Adipocyte (in vitro differentiated cells): ENCODE results near the gene MIPOL1.
"Not testable (repeated sequence)": the region's sequence is repeated elsewhere in the genome, so short reads cannot be mapped to it uniquely, and the experiment has no call there.

Experiments used
- DNase-seq: peaks from one replicate; pipeline ENCODE4 v3.0.0-alpha.2; 2015; ENCODE audit warnings: low read depth
- H3K27me3 ChIP-seq: replicated peaks from 2 replicates; pipeline ENCODE4 v1.7.0; 2013; ENCODE audit warnings: mild to moderate bottlenecking, low read length, moderate library complexity; ENCODE audit not compliant: control insufficient read depth, insufficient read depth
- H3K36me3 ChIP-seq: 2 replicates; pipeline ENCODE4 v1.7.0; 2013; ENCODE audit warnings: low read length, mild to moderate bottlenecking, moderate library complexity; ENCODE audit not compliant: control insufficient read depth, insufficient read depth, severe bottlenecking
- H3K4me1 ChIP-seq: 2 replicates; pipeline ENCODE4 v1.7.0; 2013; ENCODE audit warnings: mild to moderate bottlenecking, low read length, moderate library complexity; ENCODE audit not compliant: control insufficient read depth, insufficient read depth
- H3K4me3 ChIP-seq: 2 replicates; pipeline ENCODE4 v1.7.0; 2013; ENCODE audit warnings: mild to moderate bottlenecking, low read length, moderate library complexity
- H3K9ac ChIP-seq: 2 replicates; pipeline ENCODE4 v1.7.0; 2013; ENCODE audit warnings: mild to moderate bottlenecking, low read length, moderate library complexity
- H3K9me3 ChIP-seq: 2 replicates; pipeline ENCODE4 v1.7.0; 2013; ENCODE audit warnings: mild to moderate bottlenecking, low read length, moderate library complexity; ENCODE audit not compliant: control insufficient read depth

The MIPOL1 gene

GRCh38 chr14:37555596-37555995 is 357.9 kb downstream of the MIPOL1 start:
- H3K4me3 ChIP-seq, H3K36me3 ChIP-seq, H3K9me3 ChIP-seq: not testable (repeated sequence)

DNA sequence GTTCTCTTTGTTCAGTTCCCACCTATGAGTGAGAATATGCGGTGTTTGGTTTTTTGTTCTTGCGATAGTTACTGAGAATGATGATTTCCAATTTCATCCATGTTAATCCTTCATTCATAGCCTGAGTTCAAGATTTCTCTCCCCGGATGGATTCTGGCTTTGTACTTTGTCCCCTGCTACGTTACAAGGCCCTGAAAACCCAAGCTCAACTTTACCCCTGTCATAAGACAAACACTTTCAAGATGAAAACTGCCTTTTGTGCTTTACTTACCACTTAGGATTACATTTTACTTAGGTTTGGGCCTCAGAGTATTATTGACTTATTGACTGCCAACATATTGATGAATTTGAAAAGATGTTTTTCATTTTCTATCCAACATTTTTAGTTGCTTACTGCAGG is 361.0 kb downstream of the MIPOL1 start:
- Histone ChIP-seq H3K9ac (no peak overlapping the region), H3K9me3 (no peaks in the 10 kb centered on the region)

More at GRCh38 chr14:37555596-37555995, 357.9 kb downstream of the MIPOL1 start:
- not testable (repeated sequence) for H3K9ac ChIP-seq, H3K4me1 ChIP-seq, H3K27me3 ChIP-seq, DNase-seq

GRCh38 chr14:37559386-37559785 is 361.6 kb downstream of the MIPOL1 start:
- no peak overlapping the region for H3K9ac ChIP-seq
- H3K36me3 ChIP-seq = no peaks in the 10 kb centered on the region
- no peaks in the 10 kb centered on the region for H3K9me3 ChIP-seq
- H3K4me1 ChIP-seq = peaks cover 5% of the 10 kb centered on the region
- H3K27me3 ChIP-seq = no peaks in the 10 kb centered on the region
- no peak for DNase-seq
- no peak overlapping the region for H3K4me3 ChIP-seq

More for the DNA sequence above, 361.0 kb downstream of the MIPOL1 start:
- Histone ChIP-seq H3K4me1 (peaks cover 5% of the 10 kb centered on the region), H3K36me3 (no peaks in the 10 kb centered on the region), H3K27me3 (no peaks in the 10 kb centered on the region), H3K4me3 (no peak overlapping the region)
- no peak for DNase-seq

DNA sequence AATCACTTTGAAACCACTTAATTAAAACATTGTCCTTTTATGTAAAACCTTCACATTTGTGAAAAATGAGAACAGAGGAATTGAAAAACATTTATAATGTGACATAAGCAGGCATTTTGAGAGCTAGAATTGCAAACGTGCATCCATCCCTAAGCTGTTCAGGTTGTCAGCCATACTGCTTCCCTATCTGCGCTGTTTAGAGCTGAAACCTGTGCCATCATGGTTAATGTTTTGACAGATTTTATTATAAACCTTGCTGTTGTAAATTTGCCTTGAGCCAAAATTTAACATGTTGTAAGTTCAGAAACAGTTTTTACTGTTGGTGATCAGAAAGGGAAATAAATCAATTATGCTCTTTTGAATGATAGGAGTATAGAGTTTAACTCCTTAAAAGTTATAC is 365.5 kb downstream of the MIPOL1 start:
- Histone ChIP-seq H3K36me3 (no peaks in the 10 kb centered on the region), H3K27me3 (no peaks in the 10 kb centered on the region), H3K9me3 (no peaks in the 10 kb centered on the region), H3K9ac (no peak overlapping the region), H3K4me3 (no peak overlapping the region), H3K4me1 (peaks cover 5% of the 10 kb centered on the region)
- no peak for DNase-seq

- Histone ChIP-seq H3K9me3 (no peaks in the 10 kb centered on the region), H3K4me1 (peaks cover 5% of the 10 kb centered on the region), H3K36me3 (no peaks in the 10 kb centered on the region), H3K9ac (no peak overlapping the region), H3K27me3 (no peaks in the 10 kb centered on the region), H3K4me3 (no peak overlapping the region)
- no peak for DNase-seq
These were observed 367.8 kb downstream of the MIPOL1 start for GRCh38 chr14:37565550-37565949.

DNA sequence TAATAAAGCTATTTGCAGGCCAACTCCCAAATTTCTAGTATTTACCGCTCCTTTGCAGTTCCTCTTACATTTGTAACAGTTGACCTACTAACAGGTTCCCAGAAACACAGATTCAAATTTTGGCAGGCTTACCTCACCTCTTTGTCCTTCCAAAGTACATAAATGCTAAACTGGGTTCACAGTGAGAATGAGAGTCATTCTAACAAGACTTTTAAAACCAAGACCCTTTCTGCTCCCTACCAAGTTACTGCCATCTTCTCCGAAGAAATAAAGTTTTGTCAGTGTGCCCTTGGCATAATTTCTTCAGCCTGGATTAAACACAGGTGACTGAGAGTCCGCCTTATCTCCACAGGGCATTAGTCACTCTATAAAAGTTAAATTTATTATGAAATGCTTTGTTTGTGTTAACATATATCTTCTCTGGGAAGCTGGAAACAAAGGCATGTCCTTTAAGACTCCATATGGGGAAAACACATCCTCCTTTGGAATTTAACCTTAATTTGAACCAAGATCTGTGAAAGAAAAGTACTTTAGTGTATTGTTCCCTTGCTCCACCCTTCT is 369.2 kb downstream of the MIPOL1 start:
- H3K36me3 ChIP-seq = no peaks in the 10 kb centered on the region
- peaks cover 5% of the 10 kb centered on the region for H3K4me1 ChIP-seq
- DNase-seq = peak; percentile 32
- H3K4me3 ChIP-seq = no peak overlapping the region
- no peaks in the 10 kb centered on the region for H3K27me3 ChIP-seq
- no peak overlapping the region for H3K9ac ChIP-seq
- H3K9me3 ChIP-seq = no peaks in the 10 kb centered on the region

DNA sequence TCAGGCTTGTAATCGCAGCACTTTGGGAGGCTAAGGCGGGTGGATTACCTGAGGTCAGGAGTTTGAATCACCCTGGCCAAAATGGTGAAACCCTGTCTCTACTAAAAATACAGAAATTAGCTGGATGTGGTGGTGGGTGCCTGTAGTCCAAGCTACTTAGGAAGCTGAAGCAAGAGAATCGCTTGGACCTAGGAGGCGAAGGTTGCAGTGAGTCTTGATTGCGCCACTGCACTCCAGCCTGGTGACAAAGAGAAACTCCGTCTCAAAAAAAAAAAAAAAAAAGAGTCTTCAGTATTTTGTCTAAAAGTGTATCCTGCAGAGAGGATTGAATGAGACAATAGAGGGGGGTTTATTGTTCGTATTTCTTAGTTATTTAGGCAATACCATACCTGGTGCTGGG is 372.0 kb downstream of the MIPOL1 start:
- H3K9ac ChIP-seq = no peak overlapping the region
- H3K4me1 ChIP-seq = no peaks in the 10 kb centered on the region
- H3K36me3 ChIP-seq = no peaks in the 10 kb centered on the region
- H3K27me3 ChIP-seq = no peaks in the 10 kb centered on the region
- no peak for DNase-seq
- no peak overlapping the region for H3K4me3 ChIP-seq
- no peaks in the 10 kb centered on the region for H3K9me3 ChIP-seq

GRCh38 chr14:37571391-37571790 is 373.7 kb downstream of the MIPOL1 start:
- DNase-seq = no peak
- no peaks in the 10 kb centered on the region for H3K36me3 ChIP-seq
- no peaks in the 10 kb centered on the region for H3K4me1 ChIP-seq
- no peaks in the 10 kb centered on the region for H3K27me3 ChIP-seq
- H3K4me3 ChIP-seq = no peak overlapping the region
- no peaks in the 10 kb centered on the region for H3K9me3 ChIP-seq
- H3K9ac ChIP-seq = no peak overlapping the region

DNA sequence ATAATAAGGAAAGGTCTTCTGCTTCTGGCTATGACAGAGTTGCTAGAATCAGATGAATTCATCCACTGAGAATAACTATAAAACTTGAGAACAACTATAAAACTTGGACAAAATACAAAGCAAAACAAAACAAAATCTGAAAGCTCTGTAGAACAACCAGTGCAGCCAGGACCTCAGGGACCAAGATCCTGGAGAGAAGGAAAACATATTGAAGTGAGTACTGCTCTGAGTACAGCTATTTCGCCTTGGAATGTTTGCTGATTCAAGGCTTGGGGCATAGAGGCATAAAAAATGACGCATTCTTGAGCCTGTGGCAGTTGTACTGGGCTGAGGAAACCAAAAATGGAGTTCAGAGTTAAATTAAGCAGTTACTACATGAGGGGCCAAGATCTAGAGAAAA is 375.6 kb downstream of the MIPOL1 start:
- Histone ChIP-seq H3K9ac (no peak overlapping the region), H3K27me3 (no peaks in the 10 kb centered on the region), H3K9me3 (no peaks in the 10 kb centered on the region), H3K4me3 (no peak overlapping the region), H3K4me1 (no peaks in the 10 kb centered on the region), H3K36me3 (no peaks in the 10 kb centered on the region)
- peak; percentile 31 for DNase-seq

DNA sequence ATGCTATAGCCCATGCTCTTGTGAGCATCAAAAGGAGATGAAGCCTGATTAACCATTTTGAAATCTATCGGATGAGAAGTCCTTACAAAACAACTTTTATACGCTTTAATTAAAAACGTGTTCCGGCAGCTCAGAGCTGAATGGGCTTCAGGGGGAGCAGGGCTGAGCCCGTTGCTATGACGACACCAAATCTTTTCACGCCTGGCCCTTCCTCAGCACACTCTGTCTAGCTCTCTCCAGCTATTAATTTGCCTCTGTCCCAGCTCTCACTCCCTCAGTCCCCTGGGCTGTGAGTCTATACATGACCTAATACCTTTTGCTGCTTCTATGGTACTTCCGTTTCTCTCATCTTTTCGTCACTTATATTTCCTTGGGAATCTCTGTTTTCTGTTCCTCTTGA is 381.5 kb downstream of the MIPOL1 start:
- Histone ChIP-seq H3K36me3 (no peaks in the 10 kb centered on the region), H3K27me3 (peaks cover 20% of the 10 kb centered on the region), H3K9ac (no peak overlapping the region), H3K4me1 (no peaks in the 10 kb centered on the region), H3K9me3 (no peaks in the 10 kb centered on the region), H3K4me3 (no peak overlapping the region)
- no peak for DNase-seq

DNA sequence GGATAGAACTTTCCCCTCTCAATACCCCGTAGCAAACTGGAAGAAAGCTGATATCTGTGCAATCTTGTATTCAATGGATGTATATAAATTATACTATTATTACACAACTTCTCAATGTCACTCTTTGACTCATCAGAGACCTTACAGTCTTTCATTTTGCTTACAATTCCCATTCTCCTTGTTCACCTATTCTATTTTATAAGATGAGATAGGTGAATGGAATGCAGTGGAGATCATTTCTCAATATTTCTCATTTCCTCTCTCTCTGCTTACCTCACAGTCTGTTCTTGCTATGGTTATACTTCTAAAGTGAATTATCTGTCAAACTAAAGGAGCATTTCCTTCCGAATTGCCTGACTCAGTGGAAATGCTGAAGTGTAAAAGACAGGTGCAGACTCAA is 382.4 kb downstream of the MIPOL1 start:
- H3K9me3 ChIP-seq = peaks cover 2% of the 10 kb centered on the region
- H3K27me3 ChIP-seq = peaks cover 28% of the 10 kb centered on the region

More for the DNA sequence above, 382.4 kb downstream of the MIPOL1 start:
- H3K4me3 ChIP-seq = no peak overlapping the region
- no peaks in the 10 kb centered on the region for H3K36me3 ChIP-seq
- no peak overlapping the region for H3K9ac ChIP-seq
- no peak for DNase-seq
- H3K4me1 ChIP-seq = no peaks in the 10 kb centered on the region
